Pancreas (tissue), 10 donors: ENCODE measurements around the gene SLC8A2. TPM values are rescaled to one million over a fixed set of nuclear protein-coding genes. Genes with fewer than 3 reads are reported as not detected.

Source experiments
- ATAC-seq, 4 donors: fragments of 200-7000 bp; cut with Tn5 transposase; one replicate each; pipeline versions ENCODE4 v1.8.0 to v1.9.1; 2020; ENCODE audit warnings: mild to moderate bottlenecking in 4 of 4, moderate library complexity in 4 of 4
- DNase-seq, 6 donors: peaks; one replicate each; pipeline ENCODE4 v3.0.0-alpha.2; 2020
- FAIRE-seq: peaks from 2 replicates; lab custom pipeline; 2012; peaks lifted over from hg19 to GRCh38; lab: Jason Lieb, UNC
- H3K27ac ChIP-seq, 4 donors: fragments of 200-600 bp; sonication (generic); 1 replicate in 3 of 4; 2 replicates in 1 of 4; pipeline versions ENCODE4 v1.5.0 to v1.8.0; 2020
- H3K27me3 ChIP-seq, 4 donors: fragments of 200-600 bp; one replicate each; pipeline ENCODE4 v1.8.0; 2021
- H3K36me3 ChIP-seq, 3 donors: fragments of 200-600 bp; sonication (generic) in 1 of 3; one replicate each; pipeline versions ENCODE4 v1.5.0 to v1.8.0; 2020 to 2021
- H3K4me1 ChIP-seq, 3 donors: fragments of 200-600 bp; one replicate each; pipeline ENCODE4 v1.8.0; 2021
- H3K4me3 ChIP-seq, 4 donors: fragments of 200-600 bp; sonication (generic) in 2 of 4; one replicate each; pipeline versions ENCODE4 v1.5.0 to v1.8.0; 2020 to 2021
- H3K9me3 ChIP-seq, 4 donors: fragments of 200-600 bp; one replicate each; pipeline ENCODE4 v1.8.0; 2021
- WGBS, 2 donors: extraction: QIAGEN DNeasy Blood & Tissue Kit; methylation state at CpG; one replicate each; pipeline ENCODE4 v1.1.7; 2013; 5-methylcytosine and 5-hydroxymethylcytosine counted together
- intact Hi-C, 3 donors: fragments of 100-400 bp; cut with DNase I; formaldehyde crosslinking; loops; one replicate each; pipeline versions ENCODE4 v1.11.1 to v1.14.2; 2022
- polyA plus RNA-seq, 2 donors: library from polyadenylated mRNA; stranded (reverse); fragments of 200-250 nt; gene quantifications; one replicate each; pipeline ENCODE4 v1.2.3, GENCODE V29; 2013
- total RNA-seq, 6 donors: library from RNA; stranded (reverse); fragmentation: NEBNext Ultra II Directional in 4 of 6; extraction: Animal tissue kit (Norgen Biotek cat#: 25700) in 4 of 6; gene quantifications; one replicate each; pipeline versions ENCODE4 v1.2.1 to v1.2.4, GENCODE V29; 2021 to 2023
- TF ChIP-seq, protein P1 (sequence below), 4 donors: fragments of 200-600 bp; sonication (generic) in 3 of 4; IDR thresholded peaks; one replicate each; pipeline versions ENCODE4 v1.5.0 to v1.8.0; 2021; ENCODE audit warnings: antibody characterized with exemption in 4 of 4
- donor health status: healthy with polysubstance abuse.
- donor health status: DM: no; HTN: no; CAD: no; lungs with moderate emphysema.
- donor health status: DM: no; HTN: no; CAD: no.
- donor health status: control.
- donor health status: control.
- donor health status: Bipolar disorder and iron deficiency.
- donor health status: DM: yes; HTN: yes; CAD: no.
- donor health status: DM: no; HTN: no; CAD: no.
- donor health status: DM: no; HTN: no; CAD: no.
- donor health status: DM: yes; HTN: yes; CAD: no.

The SLC8A2 gene
- total and polyA plus RNA-seq, 8 donors: 2.6 to 8.3 (median 6.3) TPM

DNA sequence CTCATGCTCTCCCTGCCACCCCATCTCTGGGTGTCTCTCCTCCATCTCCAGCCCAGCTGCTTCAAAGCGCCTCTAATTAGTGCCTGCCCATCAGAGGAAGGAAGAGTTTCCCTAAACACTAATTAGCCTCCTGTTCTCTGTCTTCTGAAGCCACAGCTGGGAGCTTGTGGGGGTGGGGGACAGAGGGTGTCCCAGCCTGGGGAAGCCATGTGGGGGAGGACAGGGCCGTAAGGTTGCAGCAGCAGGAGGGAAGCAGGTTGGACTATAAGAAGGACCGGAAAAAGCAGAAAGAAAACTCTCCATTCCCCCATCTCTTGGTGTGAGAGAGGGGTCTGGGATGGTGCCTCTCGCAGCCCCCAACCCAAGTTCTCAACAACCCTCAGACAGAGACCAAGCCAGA is 26.2 kb downstream of the SLC8A2 start:
- Histone ChIP-seq H3K4me1 (no peaks in the 10 kb centered on the region), H3K9me3 (no peaks in the 10 kb centered on the region), H3K27me3 (no peaks in the 10 kb centered on the region), H3K36me3 (no peaks in the 10 kb centered on the region), H3K4me3 (peak overlapping the region in 1 of 4 donors; percentile 10), H3K27ac (no peak overlapping the region)
- intact Hi-C loops: loop anchor here in 1 of 3 donors (10.0 kb wide), 1 partner anchor 249 kb away; no protein-coding TSS in a partner anchor
- WGBS, 2 donors: 52 to 67% methylated on average over 4 of the region's 4 CpGs
- TF ChIP-seq, protein P1, sequence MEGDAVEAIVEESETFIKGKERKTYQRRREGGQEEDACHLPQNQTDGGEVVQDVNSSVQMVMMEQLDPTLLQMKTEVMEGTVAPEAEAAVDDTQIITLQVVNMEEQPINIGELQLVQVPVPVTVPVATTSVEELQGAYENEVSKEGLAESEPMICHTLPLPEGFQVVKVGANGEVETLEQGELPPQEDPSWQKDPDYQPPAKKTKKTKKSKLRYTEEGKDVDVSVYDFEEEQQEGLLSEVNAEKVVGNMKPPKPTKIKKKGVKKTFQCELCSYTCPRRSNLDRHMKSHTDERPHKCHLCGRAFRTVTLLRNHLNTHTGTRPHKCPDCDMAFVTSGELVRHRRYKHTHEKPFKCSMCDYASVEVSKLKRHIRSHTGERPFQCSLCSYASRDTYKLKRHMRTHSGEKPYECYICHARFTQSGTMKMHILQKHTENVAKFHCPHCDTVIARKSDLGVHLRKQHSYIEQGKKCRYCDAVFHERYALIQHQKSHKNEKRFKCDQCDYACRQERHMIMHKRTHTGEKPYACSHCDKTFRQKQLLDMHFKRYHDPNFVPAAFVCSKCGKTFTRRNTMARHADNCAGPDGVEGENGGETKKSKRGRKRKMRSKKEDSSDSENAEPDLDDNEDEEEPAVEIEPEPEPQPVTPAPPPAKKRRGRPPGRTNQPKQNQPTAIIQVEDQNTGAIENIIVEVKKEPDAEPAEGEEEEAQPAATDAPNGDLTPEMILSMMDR (IDR thresholded peaks at IDR 0.05): no peak
- ATAC-seq: no peak
- peak in 1 of 6 donors; percentile 12 for DNase-seq
- no peak for FAIRE-seq

DNA sequence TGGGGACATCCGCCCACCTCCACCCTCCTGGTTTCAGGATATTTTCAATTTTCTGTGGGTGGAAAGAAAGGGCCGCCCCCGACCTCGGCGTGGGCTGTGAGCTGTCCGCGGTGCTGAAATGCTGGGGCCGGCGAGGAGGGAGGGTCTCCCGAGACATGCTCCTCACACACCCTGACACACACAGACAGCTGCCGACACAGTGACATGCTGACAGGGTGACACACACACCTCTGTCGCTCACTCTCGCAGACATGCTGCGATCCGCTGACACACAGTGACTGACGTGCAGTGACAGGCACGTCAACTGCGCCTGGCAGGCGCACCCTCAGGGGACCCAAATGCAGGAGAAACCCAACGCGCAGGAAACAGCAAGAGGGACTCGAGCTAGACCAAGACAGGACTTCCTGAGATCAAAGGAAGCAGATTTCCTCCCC is 27.3 kb downstream of the SLC8A2 start:
- Histone ChIP-seq H3K27me3 (no peaks in the 10 kb centered on the region), H3K9me3 (no peaks in the 10 kb centered on the region), H3K4me3 (no peak overlapping the region), H3K27ac (no peak overlapping the region), H3K36me3 (no peaks in the 10 kb centered on the region), H3K4me1 (no peaks in the 10 kb centered on the region)
- FAIRE-seq (no peak), ATAC-seq (no peak), DNase-seq (peak in 1 of 6 donors; percentile 26)
- 49 to 52% methylated on average over 22 of the region's 22 CpGs for WGBS, 2 donors
- intact Hi-C loops: loop anchor here in 1 of 3 donors (10.0 kb wide), 1 partner anchor 250 kb away; no protein-coding TSS in a partner anchor
- TF ChIP-seq, protein P1 (IDR thresholded peaks at IDR 0.05): no peak

GRCh38 chr19:47443331-47443730 is 28.4 kb downstream of the SLC8A2 start:
- TF ChIP-seq, protein P1 (IDR thresholded peaks at IDR 0.05): no peak
- Histone ChIP-seq H3K36me3 (no peaks in the 10 kb centered on the region), H3K9me3 (no peaks in the 10 kb centered on the region), H3K27ac (no peak overlapping the region), H3K27me3 (no peaks in the 10 kb centered on the region), H3K4me3 (no peak overlapping the region), H3K4me1 (no peaks in the 10 kb centered on the region)
- WGBS, 2 donors: 82 to 87% methylated on average over 12 of the region's 12 CpGs
- DNase-seq (peak in 1 of 6 donors; percentile 15), FAIRE-seq (no peak), ATAC-seq (no peak)
- intact Hi-C loops: loop anchor here in 1 of 3 donors (10.0 kb wide), 1 partner anchor 251 kb away; no protein-coding TSS in a partner anchor

DNA sequence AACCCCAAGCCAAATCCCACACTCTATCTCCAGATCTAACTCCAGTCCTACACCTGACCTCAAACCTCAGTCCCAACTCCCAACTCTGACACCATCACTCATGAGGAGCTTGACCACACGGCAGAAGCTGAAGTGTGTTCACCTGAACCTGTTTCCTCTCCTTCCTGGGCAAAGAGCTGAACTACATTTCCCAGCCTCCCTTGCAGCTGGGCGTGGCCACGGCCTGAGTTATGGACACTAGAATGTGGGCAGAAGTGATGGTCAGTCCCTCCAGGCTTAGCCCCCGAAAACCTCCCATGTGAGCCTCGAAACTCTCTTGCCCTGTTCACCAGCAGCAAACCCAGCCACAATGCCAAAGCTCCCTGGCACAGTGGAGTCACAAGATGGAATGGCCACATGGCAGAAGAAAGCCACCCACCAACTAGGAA is 32.9 kb downstream of the SLC8A2 start:
- Histone ChIP-seq H3K9me3 (no peaks in the 10 kb centered on the region), H3K4me3 (no peak overlapping the region), H3K36me3 (no peaks in the 10 kb centered on the region), H3K27ac (no peak overlapping the region), H3K27me3 (no peaks in the 10 kb centered on the region), H3K4me1 (no peaks in the 10 kb centered on the region)
- DNase-seq (peak in 1 of 6 donors; percentile 38), FAIRE-seq (no peak), ATAC-seq (peak in 2 of 4 donors; percentile 24 to 25)
- TF ChIP-seq, protein P1 (IDR thresholded peaks at IDR 0.05): no peak
- intact Hi-C loops: loop anchor here in 2 of 3 donors (5.0 to 10.0 kb wide), 3 partner anchors 76 to 258 kb away; partner anchors contain the start of gene NAPA (in 2 of the 2)
- WGBS, 2 donors: 25 to 36% methylated on average over 5 of the region's 5 CpGs

DNA sequence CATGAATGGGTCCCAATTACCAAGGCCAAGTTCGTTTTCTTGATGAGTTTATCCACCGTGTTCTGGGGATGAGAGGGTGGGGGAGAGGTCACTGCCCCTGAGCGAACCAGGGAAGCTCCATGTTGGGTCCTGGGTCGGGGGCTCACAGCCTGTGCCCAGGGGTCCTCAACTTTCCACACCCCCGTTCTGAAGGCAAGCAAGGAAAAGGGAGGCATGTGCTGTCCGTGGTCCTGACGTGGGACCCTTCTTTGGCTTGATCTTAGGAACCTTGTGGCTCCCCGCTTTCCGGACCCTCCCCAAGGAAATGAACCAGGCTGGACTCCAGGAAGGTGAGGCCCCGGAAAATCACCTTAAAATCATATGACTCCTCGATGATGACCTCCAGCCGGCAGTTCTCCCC is 34.2 kb downstream of the SLC8A2 start:
- Histone ChIP-seq H3K9me3 (no peaks in the 10 kb centered on the region), H3K4me3 (no peak overlapping the region), H3K27me3 (peaks cover 0 to 3% (median 0%) of the 10 kb centered on the region in 4 donors), H3K4me1 (no peaks in the 10 kb centered on the region), H3K27ac (no peak overlapping the region), H3K36me3 (no peaks in the 10 kb centered on the region)
- DNase-seq (peak in 1 of 6 donors; percentile 31), FAIRE-seq (no peak), ATAC-seq (no peak)
- intact Hi-C loops: loop anchor here in 2 of 3 donors (5.0 to 10.0 kb wide), 3 partner anchors 77 to 260 kb away; partner anchors contain the start of gene NAPA (in 2 of the 2)
- WGBS, 2 donors: 51 to 57% methylated on average over 12 of the region's 12 CpGs
- TF ChIP-seq, protein P1 (IDR thresholded peaks at IDR 0.05): no peak
